HEK293T (cell line): ENCODE data around the gene YWHAQ.
"Not testable (repeated sequence)": the region's sequence is repeated elsewhere in the genome, so short reads cannot be mapped to it uniquely, and the experiment has no call there.

Experiments used
- CTCF ChIA-PET: fragments of 350-600 bp; formaldehyde crosslinking; extraction: SDS; loops from one replicate; lab custom pipeline; 2021; ENCODE audit warnings: antibody characterized with exemption, inconsistent platforms; lab: Yijun Ruan, JAX
- POLR2A ChIA-PET: fragments of 350-600 bp; formaldehyde crosslinking; extraction: SDS; loops from one replicate; lab custom pipeline; 2020; ENCODE audit warnings: antibody characterized with exemption, inconsistent platforms; lab: Yijun Ruan, JAX
- DNase-seq: peaks from one replicate; pipeline ENCODE4 v3.0.0; 2012; ENCODE audit warnings: mixed read lengths; ENCODE audit errors: extremely low spot score
- ARNT ChIP-seq: fragments of 450-650 bp; IDR thresholded peaks from 2 replicates; pipeline ENCODE4 v1.6.1; 2017; ENCODE audit warnings: mild to moderate bottlenecking
- BHLHE40 ChIP-seq: fragments of 450-650 bp; IDR thresholded peaks from 2 replicates; pipeline ENCODE4 v1.6.1; 2016; ENCODE audit warnings: mild to moderate bottlenecking, moderate library complexity, borderline replicate concordance
- CTBP1 ChIP-seq: fragments of 450-650 bp; IDR thresholded peaks from 2 replicates; pipeline ENCODE4 v1.6.1; 2016; ENCODE audit warnings: borderline replicate concordance
- ELF4 ChIP-seq: fragments of 450-650 bp; IDR thresholded peaks from 2 replicates; pipeline ENCODE4 v1.6.1; 2017; ENCODE audit warnings: antibody characterized with exemption
- FOXA1 ChIP-seq: fragments of 450-650 bp; IDR thresholded peaks from 2 replicates; pipeline ENCODE4 v1.6.1; 2016; ENCODE audit warnings: mild to moderate bottlenecking
- FOXK2 ChIP-seq: fragments of 450-650 bp; IDR thresholded peaks from 2 replicates; pipeline ENCODE4 v1.6.1; 2016; ENCODE audit warnings: mild to moderate bottlenecking
- FOXM1 ChIP-seq: fragments of 450-650 bp; IDR thresholded peaks from 2 replicates; pipeline ENCODE4 v1.6.1; 2017; ENCODE audit warnings: mild to moderate bottlenecking, borderline replicate concordance
- HDGF ChIP-seq: fragments of 450-650 bp; IDR thresholded peaks from 2 replicates; pipeline ENCODE4 v1.6.1; 2017; ENCODE audit warnings: antibody characterized with exemption, borderline replicate concordance
- L3MBTL2 ChIP-seq: fragments of 450-650 bp; conservative IDR thresholded peaks from 2 replicates; pipeline ENCODE4 v1.6.1; 2016; ENCODE audit warnings: mild to moderate bottlenecking
- LEF1 ChIP-seq: fragments of 450-650 bp; IDR thresholded peaks from 2 replicates; pipeline ENCODE4 v1.6.1; 2017; ENCODE audit warnings: mild to moderate bottlenecking, borderline replicate concordance
- NFRKB ChIP-seq: fragments of 450-650 bp; IDR thresholded peaks from 2 replicates; pipeline ENCODE4 v1.6.1; 2016; ENCODE audit warnings: mild to moderate bottlenecking, moderate library complexity
- SP1 ChIP-seq: fragments of 450-650 bp; IDR thresholded peaks from 2 replicates; pipeline ENCODE4 v1.6.1; 2017
- SUZ12 ChIP-seq: fragments of 450-650 bp; IDR thresholded peaks from 2 replicates; pipeline ENCODE4 v1.6.1; 2016; ENCODE audit warnings: mild to moderate bottlenecking
- TARDBP ChIP-seq: fragments of 450-650 bp; IDR thresholded peaks from 2 replicates; pipeline ENCODE4 v1.6.1; 2016
- ZNF384 ChIP-seq: fragments of 450-650 bp; IDR thresholded peaks from 2 replicates; pipeline ENCODE4 v1.6.1; 2016
- TF ChIP-seq, protein P1 (sequence below): fragments of 450-650 bp; IDR thresholded peaks from 2 replicates; pipeline ENCODE4 v1.6.1; 2016

The YWHAQ gene

DNA sequence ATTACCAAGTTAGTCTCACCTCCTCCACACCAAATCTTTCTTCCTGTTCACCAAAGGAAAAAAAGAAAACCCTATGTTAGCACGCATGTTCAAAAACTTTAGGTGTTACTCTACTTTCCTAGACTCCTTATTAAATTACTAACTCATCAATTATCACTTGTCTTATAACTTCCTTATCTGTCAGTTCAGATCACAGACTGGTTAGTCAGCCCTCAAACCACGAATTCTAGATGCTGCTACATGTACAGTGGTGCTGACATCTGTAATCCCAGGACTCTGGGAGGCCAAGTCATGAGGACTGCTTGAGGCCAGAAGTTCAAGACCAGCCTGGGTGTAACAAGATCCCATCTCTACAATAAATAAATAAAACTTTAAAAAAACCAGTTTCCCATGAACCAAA lies 3.5 kb downstream of the YWHAQ start:
- CTCF ChIA-PET = no interaction called here
- DNase-seq = no peak
- POLR2A ChIA-PET = no interaction called here
- TF ChIP-seq SP1 (no peak), ZNF384 (no peak), NFRKB (no peak), ELF4 (no peak), FOXA1 (no peak)

GRCh38 chr2:9623151-9623550 lies 7.6 kb downstream of the YWHAQ start:
- DNase-seq = no peak
- CTCF ChIA-PET = no interaction called here
- POLR2A ChIA-PET = no interaction called here
- TF ChIP-seq ZNF384 = no peak

GRCh38 chr2:9621655-9622054 lies 9.1 kb downstream of the YWHAQ start:
- POLR2A ChIA-PET = interaction anchor here (1.5 kb wide), 1 partner anchor 9 kb away, joined by 6 read pairs; the partner anchor contains the start of gene YWHAQ

GRCh38 chr2:9618410-9618809 lies 12.4 kb downstream of the YWHAQ start:
- CTCF ChIA-PET = no interaction called here
- TF ChIP-seq, protein P1, sequence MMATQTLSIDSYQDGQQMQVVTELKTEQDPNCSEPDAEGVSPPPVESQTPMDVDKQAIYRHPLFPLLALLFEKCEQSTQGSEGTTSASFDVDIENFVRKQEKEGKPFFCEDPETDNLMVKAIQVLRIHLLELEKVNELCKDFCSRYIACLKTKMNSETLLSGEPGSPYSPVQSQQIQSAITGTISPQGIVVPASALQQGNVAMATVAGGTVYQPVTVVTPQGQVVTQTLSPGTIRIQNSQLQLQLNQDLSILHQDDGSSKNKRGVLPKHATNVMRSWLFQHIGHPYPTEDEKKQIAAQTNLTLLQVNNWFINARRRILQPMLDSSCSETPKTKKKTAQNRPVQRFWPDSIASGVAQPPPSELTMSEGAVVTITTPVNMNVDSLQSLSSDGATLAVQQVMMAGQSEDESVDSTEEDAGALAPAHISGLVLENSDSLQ = no peak
- TF ChIP-seq FOXM1 (no peak), NFRKB (no peak), ZNF384 (no peak), TARDBP (no peak), L3MBTL2 (no peak), ARNT (no peak), BHLHE40 (no peak), CTBP1 (no peak), HDGF (no peak), FOXA1 (no peak), SUZ12 (no peak), ELF4 (no peak), FOXK2 (no peak), LEF1 (no peak), SP1 (no peak)
- POLR2A ChIA-PET = interaction anchor here (4.3 kb wide), 1 partner anchor 12 kb away, joined by 24 read pairs; the partner anchor contains the start of gene YWHAQ
- DNase-seq = no peak

More at GRCh38 chr2:9621655-9622054, 9.1 kb downstream of the YWHAQ start:
- CTCF ChIA-PET, DNase-seq: not testable (repeated sequence)

- ChIA-PET POLR2A (interaction anchor here (4.3 kb wide), 1 partner anchor 12 kb away, joined by 24 read pairs; the partner anchor contains the start of gene YWHAQ), CTCF (no interaction called here)
- TF ChIP-seq ARNT (no peak), SUZ12 (no peak), TARDBP (no peak), ZNF384 (no peak), SP1 (no peak), LEF1 (no peak)
- no peak for DNase-seq
These were observed 13.0 kb downstream of the YWHAQ start for GRCh38 chr2:9617749-9618148.

DNA sequence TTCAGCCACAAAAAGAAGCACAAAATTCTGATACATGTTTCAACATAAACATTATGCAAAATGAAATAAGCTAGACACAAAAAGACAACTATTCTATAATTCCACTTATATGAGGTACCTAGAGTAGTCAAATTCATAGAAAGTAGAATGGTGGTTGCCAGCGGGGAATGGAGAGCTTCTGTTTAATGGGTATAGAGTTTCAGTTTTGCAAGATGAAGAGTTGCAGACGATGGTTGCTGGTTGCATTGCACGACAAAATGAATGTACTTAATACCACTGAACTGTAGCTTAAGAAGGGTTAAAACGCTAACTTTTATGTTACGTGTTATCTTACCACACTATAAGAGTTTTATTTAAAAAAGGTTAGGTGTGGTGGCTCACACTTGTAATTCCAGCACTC lies 13.5 kb downstream of the YWHAQ start:
- DNase-seq = no peak
- TF ChIP-seq, protein P1 = no peak
- TF ChIP-seq ELF4 (no peak), HDGF (no peak), CTBP1 (no peak), TARDBP (no peak), SUZ12 (no peak), NFRKB (no peak), ARNT (no peak), BHLHE40 (no peak), LEF1 (no peak), FOXA1 (no peak), SP1 (no peak), FOXM1 (no peak), FOXK2 (no peak), L3MBTL2 (no peak), ZNF384 (no peak)
- CTCF ChIA-PET = no interaction called here
- POLR2A ChIA-PET = interaction anchor here (4.3 kb wide), 1 partner anchor 13 kb away, joined by 24 read pairs; the partner anchor contains the start of gene YWHAQ

DNA sequence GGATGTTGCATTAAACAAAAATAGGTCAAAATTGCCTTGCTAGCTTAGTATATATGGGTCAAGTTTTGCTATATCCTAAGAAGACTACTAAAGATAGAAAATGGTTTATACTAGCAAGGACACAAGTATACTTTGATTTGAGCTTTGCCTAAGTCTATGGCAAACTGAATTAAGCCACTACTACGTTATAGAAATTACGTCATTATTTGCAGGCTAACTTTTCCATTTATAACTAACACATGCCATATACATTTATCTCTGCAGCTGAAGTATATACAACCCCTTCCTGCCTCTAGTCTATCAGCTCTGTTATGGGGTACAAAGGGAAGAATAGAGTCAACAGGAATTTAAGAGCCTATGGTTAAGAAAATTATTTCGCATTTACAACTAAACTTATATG lies 16.2 kb downstream of the YWHAQ start:
- CTCF ChIA-PET = no interaction called here
- DNase-seq = no peak
- TF ChIP-seq NFRKB (no peak), SUZ12 (no peak)
- TF ChIP-seq, protein P1 = no peak
- POLR2A ChIA-PET = interaction anchor here (0.7 kb wide), 1 partner anchor 16 kb away, joined by 4 read pairs; the partner anchor contains the start of gene YWHAQ

- no peak for TF ChIP-seq L3MBTL2
- no peak for TF ChIP-seq FOXA1
- no peak for TF ChIP-seq SUZ12
- TF ChIP-seq NFRKB = no peak
- TF ChIP-seq ELF4 = no peak
- TF ChIP-seq CTBP1 = no peak
- TF ChIP-seq FOXK2 = no peak
- TF ChIP-seq, protein P1 = no peak
- TF ChIP-seq BHLHE40 = no peak
- TF ChIP-seq ARNT = no peak
- TF ChIP-seq FOXM1 = no peak
- no peak for TF ChIP-seq SP1
- TF ChIP-seq LEF1 = no peak
- no peak for TF ChIP-seq TARDBP
- TF ChIP-seq HDGF = no peak
- TF ChIP-seq ZNF384 = no peak
- no peak for DNase-seq
- CTCF ChIA-PET = no interaction called here
- POLR2A ChIA-PET = no interaction called here
These were observed 17.5 kb downstream of the YWHAQ start for GRCh38 chr2:9613291-9613690.

DNA sequence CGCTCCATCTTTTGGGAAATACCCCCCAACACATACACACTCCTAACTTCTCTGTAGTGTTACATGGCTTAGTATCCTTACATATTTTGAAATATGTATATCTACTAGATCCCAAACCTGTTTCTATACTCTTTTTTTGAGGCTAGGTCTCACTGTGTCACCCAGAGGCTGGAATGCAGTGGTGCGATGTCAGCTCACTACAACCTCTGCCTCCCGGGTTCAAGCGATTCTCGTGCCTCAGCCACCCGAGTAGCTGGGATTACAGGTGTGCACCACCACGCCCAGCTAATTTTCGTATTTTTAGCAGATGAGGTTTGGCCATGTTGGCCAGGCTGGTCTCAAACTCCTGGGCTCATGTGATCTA lies 19.3 kb downstream of the YWHAQ start:
- DNase-seq, CTCF ChIA-PET, POLR2A ChIA-PET: not testable (repeated sequence)
